GM12878 (cell line): ENCODE data around the gene PVALEF. TPM values are rescaled to one million over a fixed set of nuclear protein-coding genes. Genes with fewer than 3 reads are reported as not detected.
A peak's percentile ranks its signal among the peaks of the same experiment; 100 is the strongest.

Experiments
- ATAC-seq: fragments of 200-7000 bp; cut with Tn5 transposase; 3 replicates; pipeline ENCODE4 v1.9.1; 2020; ENCODE audit warnings: mild to moderate bottlenecking, moderate library complexity
- BruUV-seq: library from RNA; stranded (reverse); fragments of 400-500 nt; replicated peaks from 2 replicates; lab custom pipeline; 2021; lab: Mats Ljungman, UMichigan
- CTCF ChIA-PET: fragments of 300-600 bp; sonication (Branson Sonifier 250); formaldehyde crosslinking; extraction: SDS; loops from one replicate; lab custom pipeline; 2021; ENCODE audit warnings: inconsistent platforms; lab: Yijun Ruan, JAX
- POLR2A ChIA-PET: fragments of 350-600 bp; formaldehyde crosslinking; extraction: SDS; loops from one replicate; lab custom pipeline; 2021; ENCODE audit warnings: inconsistent platforms; lab: Charles Lee
- RAD21 ChIA-PET: fragments of 300-600 bp; sonication (Branson Sonifier 250); formaldehyde crosslinking; loops from one replicate; lab custom pipeline; 2023; ENCODE audit warnings: antibody characterized with exemption; ENCODE audit not compliant: unreplicated experiment; lab: Charles Lee
- SMC1A ChIA-PET: fragments of 300-600 bp; sonication (Branson Sonifier 250); formaldehyde crosslinking; loops from one replicate; lab custom pipeline; 2023; ENCODE audit not compliant: unreplicated experiment, uncharacterized antibody; lab: Charles Lee
- DNase-seq: peaks from one replicate; pipeline ENCODE4 v3.0.0-alpha.2; 2011; ENCODE audit warnings: low read depth, low spot score
- FAIRE-seq: peaks from 3 replicates; lab custom pipeline; 2011; peaks lifted over from hg19 to GRCh38; lab: Jason Lieb, UNC
- H2AFZ ChIP-seq: 2 replicates; pipeline ENCODE4 v1.6.0; 2011; ENCODE audit warnings: low read depth, low read length, control low read depth; ENCODE audit not compliant: control insufficient read depth
- H3K27ac ChIP-seq: 2 replicates; pipeline ENCODE4 v1.5.1; 2011; ENCODE audit warnings: control low read depth; ENCODE audit not compliant: control insufficient read depth, insufficient read depth
- H3K27me3 ChIP-seq, 2 experiments: replicated peaks in 1 of 2; 2 replicates each; pipeline versions ENCODE4 v1.6.0 to v1.6.1; 2011; ENCODE audit warnings: low read length in 1 of 2; ENCODE audit not compliant: control insufficient read depth in 2 of 2, insufficient read depth in 2 of 2
- H3K36me3 ChIP-seq, 2 experiments: 2 replicates each; pipeline ENCODE4 v1.5.1; 2011; ENCODE audit warnings: low read length in 1 of 2; ENCODE audit not compliant: control insufficient read depth in 2 of 2, insufficient read depth in 2 of 2
- H3K4me1 ChIP-seq: 2 replicates; pipeline ENCODE4 v1.6.1; 2011; ENCODE audit warnings: mild to moderate bottlenecking, low read length, moderate library complexity, mixed read lengths; ENCODE audit not compliant: control insufficient read depth, insufficient read depth
- H3K4me2 ChIP-seq: 2 replicates; pipeline ENCODE4 v1.6.0; 2011; ENCODE audit warnings: control low read depth; ENCODE audit not compliant: control insufficient read depth, insufficient read depth
- H3K4me3 ChIP-seq: fragments of 200-600 bp; sonication (generic); 2 replicates; pipeline ENCODE4 v1.5.1; 2016
- H3K79me2 ChIP-seq: 2 replicates; pipeline ENCODE4 v1.6.0; 2011; ENCODE audit warnings: low read length; ENCODE audit not compliant: control insufficient read depth, insufficient read depth
- H3K9ac ChIP-seq: 2 replicates; pipeline ENCODE4 v1.8.0; 2011; ENCODE audit warnings: low read length, control low read depth, mixed read lengths; ENCODE audit not compliant: control insufficient read depth, insufficient read depth
- H3K9me3 ChIP-seq: replicated peaks from 3 replicates; pipeline ENCODE4 v1.5.1; 2011; ENCODE audit warnings: mild to moderate bottlenecking, low read length; ENCODE audit not compliant: control insufficient read depth, insufficient read depth
- H4K20me1 ChIP-seq: 2 replicates; pipeline ENCODE4 v1.6.0; 2011; ENCODE audit not compliant: control insufficient read depth, insufficient read depth
- CHD2 ChIP-seq: IDR thresholded peaks from 2 replicates; pipeline ENCODE4 v1.6.1; 2011; ENCODE audit warnings: low read depth, low read length, improper control_type of control experiment, borderline replicate concordance
- CREB1 ChIP-seq: IDR thresholded peaks from 2 replicates; pipeline ENCODE4 v1.6.1; 2012; ENCODE audit warnings: low read depth, mild to moderate bottlenecking, inconsistent platforms
- HSF1 ChIP-seq: fragments of 150-350 bp; IDR thresholded peaks from 2 replicates; pipeline ENCODE4 v1.6.1; 2014; ENCODE audit warnings: mild to moderate bottlenecking, low read depth, low read length
- KAT2A ChIP-seq: conservative IDR thresholded peaks from 2 replicates; pipeline ENCODE4 v1.6.1; 2011; ENCODE audit warnings: low read depth, low read length; ENCODE audit not compliant: control insufficient read depth
- NKRF ChIP-seq: fragments of 450-650 bp; conservative IDR thresholded peaks from 2 replicates; pipeline ENCODE4 v1.6.1; 2017; ENCODE audit warnings: mild to moderate bottlenecking, moderate library complexity
- POU2F2 ChIP-seq: IDR thresholded peaks from 3 replicates; pipeline ENCODE4 v1.6.1; 2011; ENCODE audit warnings: low read depth, mild to moderate bottlenecking, low read length, borderline replicate concordance
- RAD21 ChIP-seq: IDR thresholded peaks from 2 replicates; pipeline ENCODE4 v1.6.1; 2011; ENCODE audit warnings: mild to moderate bottlenecking, low read depth, low read length, moderate library complexity; ENCODE audit not compliant: insufficient read depth
- SMAD5 ChIP-seq: IDR thresholded peaks from 2 replicates; pipeline ENCODE4 v1.6.1; 2016; ENCODE audit warnings: antibody characterized with exemption, low read depth
- SPI1 ChIP-seq: IDR thresholded peaks from 2 replicates; pipeline ENCODE4 v1.6.1; 2011; ENCODE audit warnings: low read depth, mild to moderate bottlenecking, low read length, moderate library complexity, borderline replicate concordance; ENCODE audit not compliant: insufficient read depth
- USF1 ChIP-seq: IDR thresholded peaks from 2 replicates; pipeline ENCODE4 v1.6.1; 2011; ENCODE audit warnings: borderline replicate concordance, low read depth, mild to moderate bottlenecking, moderate library complexity, mixed read lengths, low read length; ENCODE audit not compliant: insufficient read depth; ENCODE audit errors: extremely low read length
- USF2 ChIP-seq: IDR thresholded peaks from 2 replicates; pipeline ENCODE4 v1.6.1; 2011; ENCODE audit warnings: low read depth, low read length, improper control_type of control experiment, borderline replicate concordance
- WRNIP1 ChIP-seq: IDR thresholded peaks from 2 replicates; pipeline ENCODE4 v1.6.1; 2011; ENCODE audit warnings: low read depth, low read length, improper control_type of control experiment, borderline replicate concordance
- ZBTB11 ChIP-seq: fragments of 450-650 bp; formaldehyde crosslinking; IDR thresholded peaks from 2 replicates; pipeline ENCODE4 v1.5.0; 2022; ENCODE audit warnings: mild to moderate bottlenecking, missing genetic modification characterization
- WGBS: methylation state at CpG from one replicate; pipeline ENCODE4 v1.1.6; 2016; ENCODE audit warnings: low lambda C conversion rate; ENCODE audit not compliant: insufficient replicate concordance, insufficient coverage; ENCODE audit errors: missing lambda C conversion rate; 5-methylcytosine and 5-hydroxymethylcytosine counted together
- in situ Hi-C: fragments of 300-500 bp; cut with MboI; formaldehyde crosslinking; loops from 9 replicates; pipeline ENCODE4 v1.14.3; 2018; ENCODE audit warnings: mixed read lengths
- intact Hi-C: fragments of 100-400 bp; cut with micrococcal nuclease; formaldehyde crosslinking; loops from one replicate; pipeline ENCODE4 v1.14.2; 2022; ENCODE audit not compliant: unreplicated experiment
- polyA plus RNA-seq, 11 experiments: library from polyadenylated mRNA; depleted of rRNA in 4 of 11; unstranded in 6 of 11; stranded (reverse) in 5 of 11; fragments of >200 nt; fragmentation: Nextera tagmentation in 4 of 11; fragmentation: Illumina TruSeq in 1 of 11; extraction: Ambion mirVana in 4 of 11; extraction: Trizol in 1 of 11; gene quantifications; 1 replicate in 1 of 11; 2 replicates in 10 of 11; pipeline versions ENCODE4 v1.2.1 to v1.2.3, GENCODE V29; 2011 to 2016; ENCODE audit warnings: inconsistent platforms in 2 of 11, missing spikeins in 2 of 11, low read depth in 1 of 11
- total RNA-seq, 4 experiments: library from RNA; depleted of rRNA in 3 of 4; stranded (reverse); fragments of >200 nt in 3 of 4; fragmentation: Illumina TruSeq in 1 of 4; extraction: Trizol in 1 of 4; gene quantifications; 2 replicates each; pipeline versions ENCODE4 v1.2.1 to v1.2.3, GENCODE V29; 2013 to 2021

Gene PVALEF
- total and polyA plus RNA-seq, 10 of the 15 experiments (the other 5 are each of a cell fraction or from before 2014, with no cell fraction given) = not detected

- Histone ChIP-seq H3K79me2 (no peaks in the 10 kb centered on the region), H3K27ac (no peak overlapping the region), H3K4me2 (no peak overlapping the region), H3K36me3 (peaks cover 4 to 12% of the 10 kb centered on the region in 2 experiments; a peak in 3 of 4 replicates), H3K27me3 (no peaks in the 10 kb centered on the region), H4K20me1 (no peaks in the 10 kb centered on the region), H3K4me1 (peaks cover 14% of the 10 kb centered on the region), H3K9me3 (no peaks in the 10 kb centered on the region), H3K4me3 (no peak overlapping the region), H2AFZ (no peak overlapping the region), H3K9ac (no peak overlapping the region)
- WGBS = 72% methylated on average over 25 of the region's 26 CpGs
- DNase-seq (no peak), ATAC-seq (no peak), FAIRE-seq (no peak)
- intact Hi-C loops (no loop called here), in situ Hi-C loops (loop anchor here (25.0 kb wide), 1 partner anchor 218 kb away; no protein-coding TSS in a partner anchor)
- ChIA-PET POLR2A (no interaction called here), RAD21 (interaction anchor here (0.7 kb wide), 1 partner anchor 86 kb away, joined by 3 read pairs; no protein-coding TSS in a partner anchor), SMC1A (interaction anchor here (0.9 kb wide), 1 partner anchor 8 kb away, joined by 3 read pairs; the partner anchor contains the start of genes NDUFAF8 and TEPSIN), CTCF (interaction anchor here (0.7 to 0.9 kb wide), 2 partner anchors 9 to 85 kb away, joined by 3 read pairs; partner anchors contain the start of genes NDUFAF8 and TEPSIN)
- BruUV-seq = no TSS peak
- TF ChIP-seq POU2F2 (no peak), SPI1 (no peak), WRNIP1 (no peak), USF2 (no peak), KAT2A (no peak), USF1 (no peak), CHD2 (no peak), SMAD5 (no peak), RAD21 (peak; percentile 48), CREB1 (no peak), HSF1 (no peak), NKRF (no peak), ZBTB11 (no peak)
Measured at GRCh38 chr17:81230043-81230820, 64.9 kb downstream of the PVALEF start.
